Activated T-cell treated with anti-CD3 and anti-CD28 coated beads for 1 hour (primary cell): ENCODE data around the gene PRM1.
A peak's percentile ranks its signal among the peaks of the same experiment; 100 is the strongest.

Source experiments
- DNase-seq: peaks from one replicate; pipeline ENCODE4 v3.0.0-alpha.2; 2020; ENCODE audit warnings: low read depth

The PRM1 gene

DNA sequence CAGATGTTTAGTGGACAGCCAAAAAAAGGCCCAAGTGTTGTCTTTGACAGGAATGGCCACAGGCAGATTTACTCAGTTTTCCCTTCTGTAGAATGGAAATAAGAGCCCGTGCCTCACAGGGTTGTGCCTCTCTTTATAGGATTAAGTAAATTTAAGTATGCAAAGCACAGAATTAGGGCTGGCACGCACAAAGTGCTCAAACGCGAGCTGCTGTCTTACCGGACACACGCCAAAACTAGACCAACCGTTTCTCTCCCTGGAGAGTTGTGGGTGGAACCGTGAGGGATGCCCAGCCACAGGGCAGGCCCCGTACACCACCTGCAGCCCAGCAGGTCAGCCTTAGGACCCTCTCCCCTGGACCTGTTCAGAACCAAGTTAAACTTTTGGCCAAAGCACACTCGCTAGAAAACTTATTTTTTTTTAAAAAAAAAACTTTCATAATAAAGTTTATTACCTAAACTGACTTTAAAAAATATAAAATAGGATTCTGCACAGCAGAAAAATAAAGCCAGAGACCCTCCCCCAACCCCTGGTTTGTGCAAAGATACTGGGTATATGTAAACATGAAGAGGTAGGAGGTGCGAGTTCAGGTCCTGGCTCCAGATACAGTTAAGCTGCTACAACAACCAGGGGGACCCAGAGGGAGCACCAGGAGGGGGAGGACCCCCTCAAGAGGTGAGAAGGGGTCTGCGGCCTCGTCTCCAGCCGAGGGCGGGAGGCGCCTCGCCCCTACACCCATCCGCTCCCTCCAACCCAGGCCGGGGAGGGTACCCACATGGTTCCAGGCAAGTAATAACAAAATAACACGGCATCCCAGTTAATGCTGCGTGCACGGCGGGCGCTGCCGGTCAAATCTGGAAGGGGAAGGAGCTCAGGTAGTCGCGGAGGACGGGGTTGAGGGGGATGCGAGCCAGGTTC lies 26.9 kb downstream of the PRM1 start:
- DNase-seq = no peak

DNA sequence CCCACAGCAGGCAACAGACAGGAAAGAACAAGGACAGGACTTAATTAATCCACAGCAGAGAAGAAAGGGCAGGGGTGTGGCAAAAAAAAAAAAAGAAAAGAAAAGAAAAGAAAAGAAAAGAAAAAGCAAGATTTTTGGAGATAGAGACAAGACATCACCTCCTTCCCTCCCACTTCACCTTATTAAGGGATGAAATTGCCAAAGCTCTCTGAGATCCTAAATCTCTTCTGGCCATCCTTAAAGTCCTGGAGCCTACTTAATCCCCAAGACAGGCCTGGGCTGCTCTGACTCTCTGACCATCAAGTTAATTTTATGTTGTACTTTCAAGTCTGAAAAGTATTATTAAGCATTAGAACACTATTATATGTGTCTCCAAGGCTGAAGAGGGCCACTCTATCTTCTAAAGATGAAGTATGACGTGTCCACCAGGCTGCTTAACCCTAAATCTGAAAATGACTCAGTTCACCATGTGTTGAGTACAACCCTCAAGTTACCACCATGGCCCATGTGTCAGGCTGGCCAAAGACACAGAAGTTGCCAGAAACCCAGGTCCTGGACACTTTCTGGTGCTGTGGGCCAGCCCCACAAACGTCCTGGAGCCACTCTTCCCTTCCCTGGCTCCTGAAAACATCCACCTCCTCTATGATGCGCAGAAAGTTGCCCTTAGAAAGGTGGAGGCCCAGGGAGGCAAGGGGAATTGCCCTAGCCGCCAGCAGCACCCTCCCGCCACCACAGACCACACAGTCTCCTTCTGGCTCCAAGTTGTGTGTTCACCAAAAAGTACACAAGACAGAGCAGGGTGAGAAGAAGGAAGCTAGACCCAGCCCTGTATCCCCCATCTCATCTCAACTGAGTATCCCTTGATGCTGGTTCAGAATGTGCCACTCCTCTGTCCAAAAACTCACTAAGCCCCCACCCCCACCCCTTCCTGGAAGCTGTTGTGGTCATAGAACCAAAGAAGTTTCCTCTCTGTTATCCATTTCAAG lies 27.8 kb downstream of the PRM1 start:
- DNase-seq = no peak

DNA sequence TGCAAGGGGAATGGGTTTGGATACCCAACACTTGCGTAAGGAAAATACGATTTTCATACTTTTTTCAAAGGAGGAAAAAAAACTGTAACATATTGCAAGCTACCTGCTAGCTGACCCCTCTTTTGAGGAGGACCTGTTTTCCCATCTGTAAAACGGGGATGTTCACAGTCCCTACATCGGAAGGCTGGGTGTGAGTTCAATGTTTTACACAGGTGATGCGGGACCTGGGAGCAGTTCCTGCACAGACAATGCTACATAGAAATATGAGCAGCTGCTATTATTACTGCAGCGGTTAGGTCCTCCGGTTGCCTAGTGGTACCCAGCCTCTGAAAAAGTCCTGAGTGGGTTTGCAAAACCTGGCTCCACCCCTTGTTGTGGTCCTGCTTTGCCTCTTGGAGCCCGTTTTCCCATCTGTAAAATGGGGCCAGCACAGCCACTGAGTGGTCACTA lies 28.6 kb downstream of the PRM1 start:
- DNase-seq = no peak

DNA sequence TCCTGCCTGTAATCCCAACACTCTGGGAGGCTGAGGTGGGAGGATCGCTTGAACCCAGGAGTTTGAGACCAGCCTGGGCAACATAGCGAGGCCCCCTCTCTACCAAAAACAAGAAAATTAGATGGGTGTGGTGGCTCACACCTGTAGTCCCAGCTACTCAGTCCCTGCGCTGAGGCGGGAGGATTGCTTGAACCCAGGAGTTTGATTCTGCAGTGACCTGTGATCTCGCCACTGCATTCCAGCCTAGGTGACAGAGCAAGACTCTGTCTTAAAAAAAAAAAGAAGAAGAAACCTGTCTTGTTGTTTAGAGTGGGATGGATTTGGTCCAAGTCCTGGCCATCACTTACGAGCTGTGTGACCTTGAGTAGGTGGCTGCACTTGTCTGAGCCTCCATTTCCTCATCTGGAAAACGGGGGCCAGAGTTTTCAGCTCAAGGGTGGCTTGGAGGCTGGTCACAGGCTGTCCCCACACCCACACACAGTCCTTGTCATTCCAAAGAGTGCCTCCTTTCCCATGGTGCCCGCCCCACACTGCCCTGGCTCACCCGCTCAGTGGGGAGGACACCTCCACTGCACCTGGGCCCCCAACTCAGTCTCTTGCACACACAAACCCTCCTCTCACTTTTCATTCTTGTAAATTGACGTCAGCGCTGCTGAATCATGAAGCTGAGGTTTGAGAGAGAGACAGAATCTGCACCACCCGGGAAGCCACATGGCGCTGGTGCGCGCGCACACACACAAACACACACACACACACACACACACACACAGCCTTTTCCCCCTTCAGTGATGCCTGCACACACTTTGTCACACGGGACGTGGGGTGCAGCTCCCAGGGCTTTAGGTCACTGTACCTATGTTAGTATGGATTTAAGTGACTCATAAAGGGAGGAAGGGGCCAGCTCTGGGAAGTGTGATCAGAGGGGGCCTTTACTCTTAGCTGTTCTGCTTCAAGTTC lies 29.3 kb downstream of the PRM1 start:
- peak; percentile 75 for DNase-seq

DNA sequence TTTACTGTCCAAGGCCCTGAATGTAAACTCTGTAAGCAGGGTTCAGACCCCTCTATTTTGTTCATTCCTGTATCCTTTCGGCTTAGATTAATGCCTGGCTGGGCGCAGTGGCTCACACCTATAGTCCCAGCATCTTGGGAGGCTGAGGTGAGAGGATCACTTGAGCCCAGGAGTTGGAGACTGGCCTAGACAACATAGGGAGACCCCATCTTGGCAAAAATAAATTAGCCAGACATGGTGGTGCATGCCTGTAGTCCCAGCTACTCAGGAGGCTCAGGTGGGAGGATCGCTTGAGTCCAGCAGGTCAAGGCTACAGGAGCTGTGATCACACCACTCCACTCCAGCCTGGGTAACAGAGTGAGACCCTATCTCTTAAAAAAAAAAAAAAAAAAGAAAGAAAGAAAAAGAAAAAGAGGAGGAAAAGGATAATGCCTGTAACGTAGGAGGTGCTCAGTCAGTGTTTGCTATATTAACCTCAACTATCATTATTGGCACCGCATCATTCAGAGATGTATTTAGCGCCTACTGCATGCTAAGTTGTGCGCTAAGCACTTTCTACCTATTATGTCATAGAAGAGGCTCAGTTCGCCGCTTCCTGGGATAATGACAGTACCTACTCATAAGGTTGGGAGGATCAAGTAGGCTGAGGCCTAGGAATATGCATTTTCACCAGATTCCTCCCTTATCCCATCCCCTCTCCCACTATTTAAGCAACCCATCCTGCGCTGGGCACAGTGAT lies 30.2 kb downstream of the PRM1 start:
- DNase-seq = no peak

DNA sequence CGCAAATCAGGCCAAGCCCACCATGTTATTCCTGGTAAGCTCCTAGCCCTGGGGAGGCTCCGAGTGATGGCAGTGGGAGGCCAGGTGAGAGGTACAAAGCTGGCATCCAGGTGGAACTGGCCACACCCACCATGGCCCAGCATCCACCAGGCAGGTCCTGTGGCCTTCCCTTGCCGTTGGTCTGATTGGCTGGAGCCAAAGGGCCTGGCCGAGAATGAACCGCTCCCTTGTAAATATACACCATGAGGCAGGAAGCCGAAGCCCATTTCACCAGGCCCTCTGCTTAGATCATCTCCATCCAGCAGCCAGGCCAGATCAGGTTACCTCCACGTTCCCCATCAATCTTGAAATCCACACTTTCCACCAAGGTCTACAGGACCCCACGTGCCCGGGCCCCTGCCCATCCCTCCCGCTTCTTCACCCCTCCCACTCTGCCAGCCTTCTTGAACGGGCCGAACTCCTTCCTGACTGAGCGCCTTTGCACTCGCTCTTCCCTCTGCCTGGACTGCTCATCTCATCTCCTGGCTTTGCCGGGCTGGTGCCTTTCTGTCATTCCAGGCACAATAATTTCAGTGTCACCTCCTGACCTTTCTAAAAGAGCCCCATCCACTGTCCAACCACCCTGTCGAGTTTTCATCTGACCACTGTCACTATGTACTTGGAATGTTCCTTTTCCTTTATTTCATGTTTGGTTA lies 30.9 kb downstream of the PRM1 start:
- DNase-seq = no peak

DNA sequence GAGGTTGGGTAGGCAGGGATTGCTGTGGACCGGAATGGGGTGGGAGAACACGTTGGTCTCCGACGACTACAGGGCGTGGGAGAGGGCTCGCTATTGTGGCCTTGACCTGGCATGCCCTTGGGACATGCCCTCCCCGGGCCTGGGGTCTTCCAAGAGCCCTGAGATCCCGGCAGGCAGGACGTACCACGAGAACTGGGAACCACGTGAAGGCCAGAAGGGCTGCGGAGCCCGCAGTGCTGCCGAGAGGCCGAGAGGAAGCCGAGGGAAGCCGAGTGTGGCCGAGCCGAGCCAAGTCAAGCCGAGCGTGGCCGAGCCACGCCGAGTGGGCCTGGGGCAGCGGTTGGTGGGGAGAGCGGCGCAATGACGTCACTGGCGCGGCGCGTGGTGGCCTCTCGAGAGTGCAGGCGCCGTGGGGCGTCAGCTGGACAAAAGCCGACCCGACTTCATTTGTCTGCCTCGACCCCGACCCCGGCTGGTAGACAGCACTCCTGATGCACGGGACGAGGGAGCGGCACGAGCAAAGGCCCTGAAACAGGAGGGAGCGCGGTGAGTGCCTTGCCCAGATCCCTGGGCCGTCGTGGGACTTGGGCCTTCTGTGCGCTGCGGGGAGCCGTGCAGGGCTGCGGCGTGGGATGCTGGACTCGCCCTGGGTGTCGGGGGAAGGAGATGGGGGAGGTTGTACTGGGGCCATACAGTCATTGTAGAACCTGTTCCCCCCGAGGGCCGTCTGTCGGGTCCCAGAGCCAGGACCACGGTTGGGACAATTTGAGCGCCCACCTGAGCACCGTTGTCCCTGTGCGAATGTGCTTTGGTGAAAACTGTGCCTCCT lies 31.7 kb downstream of the PRM1 start:
- no peak for DNase-seq

DNA sequence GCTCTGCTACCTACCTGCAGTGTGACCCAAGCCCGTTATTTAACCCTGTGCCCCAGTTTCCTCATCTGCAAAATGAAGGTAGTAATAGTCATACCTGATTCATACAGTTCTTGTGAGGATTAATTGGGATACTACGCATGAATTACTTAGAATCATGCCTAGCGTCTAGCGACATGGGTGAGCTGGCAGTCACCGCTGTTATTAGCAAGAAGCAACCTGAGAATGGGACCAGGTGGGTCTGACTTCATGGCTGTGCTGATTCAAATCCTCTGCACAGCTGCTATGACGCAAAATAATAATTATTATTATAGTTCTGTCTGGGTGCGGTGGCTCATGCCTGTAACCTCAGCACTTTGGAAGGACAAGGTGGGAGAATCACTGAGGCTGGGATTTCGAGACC lies 33.0 kb downstream of the PRM1 start:
- DNase-seq = no peak

DNA sequence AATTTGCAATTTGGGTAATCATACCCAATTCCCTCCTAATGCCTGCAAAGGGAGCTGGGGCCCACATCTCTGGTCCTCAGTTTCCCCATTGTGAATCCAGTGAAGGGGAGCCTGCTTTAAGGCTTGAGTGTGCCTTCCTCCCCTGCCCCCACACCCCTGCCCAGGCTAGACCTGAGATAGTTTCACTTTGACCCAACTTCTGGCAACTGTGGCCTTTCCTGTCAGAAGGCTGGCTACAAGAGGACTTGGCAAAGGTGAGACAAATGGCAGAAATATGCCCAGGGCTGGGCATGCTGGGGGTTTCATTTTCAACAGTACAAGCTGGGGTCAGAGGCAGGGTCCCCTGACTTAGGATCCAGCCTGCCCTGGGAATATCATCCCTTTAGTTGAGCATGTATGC lies 35.1 kb downstream of the PRM1 start:
- no peak for DNase-seq

DNA sequence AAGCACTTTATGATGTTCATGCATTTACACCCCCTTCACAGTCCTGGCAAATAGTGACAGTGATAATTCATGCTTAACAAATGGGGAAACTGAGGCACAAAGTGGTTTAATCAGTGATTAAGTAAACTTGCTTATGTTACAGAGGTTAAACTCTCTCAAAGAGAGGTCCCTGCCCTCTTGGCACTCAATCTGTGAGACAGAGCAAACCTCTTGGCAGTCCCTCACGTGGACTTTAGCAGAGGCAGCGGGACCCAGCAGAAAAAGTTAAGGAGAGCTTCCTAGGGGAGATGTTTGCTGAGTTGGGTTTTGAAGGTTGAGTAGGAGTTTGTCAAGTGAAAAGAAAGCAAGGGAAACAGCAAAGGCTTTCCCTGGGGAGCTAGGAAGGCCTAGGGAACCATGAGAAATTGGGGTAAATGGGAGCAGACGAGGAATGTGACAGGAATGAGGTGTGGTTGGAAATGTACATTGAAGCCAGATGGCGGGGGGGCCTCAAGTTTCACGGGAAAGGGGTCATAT lies 35.9 kb downstream of the PRM1 start:
- DNase-seq = no peak

DNA sequence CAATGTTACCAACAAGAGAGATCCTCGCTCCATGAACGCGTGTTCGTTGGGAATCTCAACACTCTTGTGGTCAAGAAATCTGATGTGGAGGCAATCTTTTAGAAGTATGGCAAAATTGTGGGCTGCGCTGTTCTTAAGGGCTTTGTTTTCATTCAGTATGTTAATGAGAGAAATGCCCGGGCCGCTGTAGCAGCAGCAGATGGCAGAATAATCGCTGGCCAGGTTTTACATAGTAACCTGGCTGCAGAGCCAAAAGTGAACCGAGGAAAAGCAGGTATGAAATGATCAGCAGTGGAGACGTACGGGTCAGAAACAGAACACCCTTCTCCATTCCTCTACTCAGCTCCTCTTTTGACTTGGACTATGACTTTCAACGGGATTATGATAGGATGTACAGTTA lies 38.5 kb downstream of the PRM1 start:
- no peak for DNase-seq

DNA sequence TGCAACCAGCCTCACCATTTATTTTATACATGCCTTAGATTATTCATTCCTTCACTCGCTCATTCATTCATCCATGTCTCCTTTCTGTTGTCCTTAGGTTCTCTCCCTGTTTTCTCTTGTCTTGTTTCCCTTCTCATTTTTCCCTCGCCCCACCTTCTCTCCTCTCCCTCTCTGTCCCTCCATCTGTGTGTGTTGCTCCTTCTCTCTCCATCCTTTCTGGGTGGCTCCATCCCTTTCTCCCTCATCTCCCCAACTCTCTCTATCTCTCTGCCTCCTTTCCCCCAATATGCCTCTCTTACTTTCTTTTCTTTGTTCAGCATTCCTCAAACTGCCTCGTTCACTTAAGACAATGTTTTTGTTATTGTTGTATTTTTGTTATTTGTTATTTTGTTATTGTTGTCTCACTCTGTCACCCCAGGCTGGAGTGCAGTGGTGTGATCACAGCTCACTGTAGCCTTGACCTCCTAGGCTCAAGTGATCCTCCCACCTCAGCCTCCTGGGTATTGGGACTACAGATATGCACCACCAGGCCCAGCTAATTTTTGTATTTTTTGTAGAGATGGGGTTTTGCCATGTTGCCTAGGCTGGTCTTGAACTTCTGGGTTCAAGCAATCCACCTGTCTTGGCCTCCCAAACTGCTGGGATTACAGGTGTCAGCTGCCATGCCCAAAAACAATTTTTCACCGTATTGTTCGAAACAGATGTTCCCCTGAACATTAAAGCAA lies 39.5 kb downstream of the PRM1 start:
- DNase-seq = no peak

DNA sequence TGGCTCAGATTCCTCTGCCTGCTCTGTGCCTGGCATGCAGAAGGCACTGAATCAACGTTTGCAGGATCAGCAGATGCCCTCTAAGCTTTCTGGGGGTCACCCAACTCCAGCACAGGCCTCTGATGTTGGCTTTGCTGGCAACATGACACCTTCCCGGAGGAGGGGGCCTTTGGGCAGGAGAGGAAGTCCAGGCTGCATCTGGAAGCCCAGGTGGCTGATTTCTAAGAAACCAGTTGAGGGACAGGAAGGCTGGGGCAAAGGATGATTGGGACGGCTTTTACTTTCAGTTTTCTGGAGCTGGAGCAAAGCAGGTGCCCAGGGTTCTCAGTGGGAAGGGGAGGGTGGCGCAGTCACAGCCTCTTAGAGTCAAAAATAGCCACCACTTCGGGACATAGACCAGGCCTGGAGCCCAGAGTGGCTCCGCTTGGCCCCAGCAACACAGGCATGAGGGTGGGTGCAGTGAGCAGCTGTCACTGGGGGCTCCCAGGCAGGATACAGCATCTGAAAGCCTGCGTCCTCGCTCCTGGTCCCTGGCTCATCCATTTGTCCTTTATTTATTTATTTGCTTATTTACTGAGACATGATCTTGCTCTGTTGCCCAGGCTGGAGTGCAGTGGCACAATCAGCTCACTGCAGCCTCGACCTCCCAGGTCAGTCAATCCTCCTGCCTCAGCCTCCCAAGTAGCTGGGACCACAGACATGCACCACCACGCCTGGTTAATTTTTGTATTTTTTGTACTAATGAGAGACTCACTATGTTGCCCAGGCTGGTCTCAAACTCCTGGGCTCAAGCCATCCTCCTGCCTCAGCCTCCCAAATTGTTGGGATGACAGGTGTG lies 40.3 kb downstream of the PRM1 start:
- DNase-seq = no peak

DNA sequence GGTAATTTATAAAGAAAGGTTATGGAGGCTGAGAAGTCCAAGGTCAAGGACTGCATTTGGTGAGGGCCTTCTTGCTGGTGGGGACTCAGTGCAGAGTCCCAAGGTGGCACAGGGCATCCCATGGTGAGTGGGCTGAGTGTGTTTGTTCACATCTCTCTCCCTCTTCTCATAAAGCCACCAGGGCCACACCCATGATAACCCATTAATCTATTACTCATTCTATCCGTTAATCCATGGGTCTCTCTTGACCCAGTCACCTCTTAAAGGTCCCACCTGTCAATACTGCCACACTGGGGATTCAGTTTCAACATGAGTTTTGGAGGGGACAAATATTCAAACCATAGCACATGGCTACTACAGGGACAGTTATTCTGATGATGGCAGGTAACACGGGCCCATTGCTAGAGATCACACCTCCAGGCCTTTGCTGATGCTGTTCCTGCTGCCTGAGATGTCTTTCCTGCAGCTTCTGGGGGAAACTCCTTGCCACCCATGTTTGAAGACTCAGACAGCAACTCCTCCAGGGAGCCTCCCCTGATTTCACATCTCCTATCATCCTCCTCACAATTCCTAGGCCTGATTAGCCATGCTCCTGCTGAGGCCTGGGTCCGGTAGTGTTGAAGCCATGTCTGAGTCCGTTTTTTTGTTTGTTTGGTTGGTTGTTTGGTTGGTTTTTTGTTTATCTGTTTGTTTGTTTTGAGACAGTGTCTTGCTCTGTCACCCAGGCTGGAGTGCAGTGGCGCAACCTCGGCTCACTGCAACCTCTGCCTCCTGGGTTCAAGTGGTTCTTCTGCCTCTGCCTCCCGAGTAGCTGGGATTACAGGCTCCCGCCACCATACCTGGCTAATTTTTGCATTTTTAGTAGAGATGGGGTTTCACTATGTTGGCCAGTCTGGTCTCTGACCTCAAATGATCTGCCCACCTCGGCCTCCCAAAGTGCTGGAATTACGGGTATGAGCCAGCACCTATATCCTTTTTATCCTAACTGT lies 41.2 kb downstream of the PRM1 start:
- no peak for DNase-seq

DNA sequence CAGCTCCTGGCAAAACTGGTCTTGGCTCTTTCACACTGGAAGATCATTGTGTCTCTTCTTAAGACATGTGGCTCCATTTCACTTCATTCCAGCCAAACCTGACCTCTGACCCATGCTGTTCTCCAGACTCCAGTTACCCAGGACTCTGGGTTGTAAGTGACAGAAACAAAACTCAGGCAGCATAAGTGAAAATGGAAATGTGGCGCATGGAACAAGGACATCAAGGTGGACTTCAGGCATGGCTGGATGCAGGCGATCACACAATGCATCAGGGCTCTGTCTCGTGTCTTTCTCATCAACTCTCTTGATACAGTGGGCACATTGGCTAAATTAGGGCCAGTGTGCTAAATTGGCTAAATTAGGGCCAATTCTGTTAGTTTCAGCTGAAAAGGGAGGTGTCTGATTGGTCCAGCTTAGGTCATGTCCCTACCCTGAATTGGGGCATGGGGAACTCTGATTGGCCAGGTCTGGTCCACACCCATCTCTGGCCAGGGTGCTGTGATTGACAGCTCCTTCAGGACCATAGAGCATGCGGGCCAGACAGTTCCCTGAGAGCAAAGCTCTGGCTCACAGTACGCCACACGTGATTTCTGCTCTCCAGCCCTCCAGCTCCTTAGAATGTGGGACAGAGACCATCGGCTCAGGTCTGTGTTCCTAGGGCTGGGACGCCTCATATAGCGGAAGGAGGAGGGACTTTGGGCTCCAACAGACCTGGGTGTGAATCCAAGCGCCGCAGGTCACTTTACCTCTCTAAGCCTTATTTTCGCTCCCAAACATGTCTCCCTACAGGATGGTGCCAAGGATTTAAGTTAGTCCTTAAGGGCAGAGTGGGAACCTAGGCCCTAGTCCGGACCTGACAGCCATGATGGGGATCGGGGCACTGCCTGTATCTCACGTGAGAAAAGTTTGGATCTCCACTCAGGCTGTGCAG lies 42.6 kb downstream of the PRM1 start:
- DNase-seq = no peak
